ENCODE results near the gene THSD1.

Gene THSD1, protein sequence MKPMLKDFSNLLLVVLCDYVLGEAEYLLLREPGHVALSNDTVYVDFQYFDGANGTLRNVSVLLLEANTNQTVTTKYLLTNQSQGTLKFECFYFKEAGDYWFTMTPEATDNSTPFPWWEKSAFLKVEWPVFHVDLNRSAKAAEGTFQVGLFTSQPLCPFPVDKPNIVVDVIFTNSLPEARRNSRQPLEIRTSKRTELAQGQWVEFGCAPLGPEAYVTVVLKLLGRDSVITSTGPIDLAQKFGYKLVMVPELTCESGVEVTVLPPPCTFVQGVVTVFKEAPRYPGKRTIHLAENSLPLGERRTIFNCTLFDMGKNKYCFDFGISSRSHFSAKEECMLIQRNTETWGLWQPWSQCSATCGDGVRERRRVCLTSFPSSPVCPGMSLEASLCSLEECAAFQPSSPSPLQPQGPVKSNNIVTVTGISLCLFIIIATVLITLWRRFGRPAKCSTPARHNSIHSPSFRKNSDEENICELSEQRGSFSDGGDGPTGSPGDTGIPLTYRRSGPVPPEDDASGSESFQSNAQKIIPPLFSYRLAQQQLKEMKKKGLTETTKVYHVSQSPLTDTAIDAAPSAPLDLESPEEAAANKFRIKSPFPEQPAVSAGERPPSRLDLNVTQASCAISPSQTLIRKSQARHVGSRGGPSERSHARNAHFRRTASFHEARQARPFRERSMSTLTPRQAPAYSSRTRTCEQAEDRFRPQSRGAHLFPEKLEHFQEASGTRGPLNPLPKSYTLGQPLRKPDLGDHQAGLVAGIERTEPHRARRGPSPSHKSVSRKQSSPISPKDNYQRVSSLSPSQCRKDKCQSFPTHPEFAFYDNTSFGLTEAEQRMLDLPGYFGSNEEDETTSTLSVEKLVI

DNA sequence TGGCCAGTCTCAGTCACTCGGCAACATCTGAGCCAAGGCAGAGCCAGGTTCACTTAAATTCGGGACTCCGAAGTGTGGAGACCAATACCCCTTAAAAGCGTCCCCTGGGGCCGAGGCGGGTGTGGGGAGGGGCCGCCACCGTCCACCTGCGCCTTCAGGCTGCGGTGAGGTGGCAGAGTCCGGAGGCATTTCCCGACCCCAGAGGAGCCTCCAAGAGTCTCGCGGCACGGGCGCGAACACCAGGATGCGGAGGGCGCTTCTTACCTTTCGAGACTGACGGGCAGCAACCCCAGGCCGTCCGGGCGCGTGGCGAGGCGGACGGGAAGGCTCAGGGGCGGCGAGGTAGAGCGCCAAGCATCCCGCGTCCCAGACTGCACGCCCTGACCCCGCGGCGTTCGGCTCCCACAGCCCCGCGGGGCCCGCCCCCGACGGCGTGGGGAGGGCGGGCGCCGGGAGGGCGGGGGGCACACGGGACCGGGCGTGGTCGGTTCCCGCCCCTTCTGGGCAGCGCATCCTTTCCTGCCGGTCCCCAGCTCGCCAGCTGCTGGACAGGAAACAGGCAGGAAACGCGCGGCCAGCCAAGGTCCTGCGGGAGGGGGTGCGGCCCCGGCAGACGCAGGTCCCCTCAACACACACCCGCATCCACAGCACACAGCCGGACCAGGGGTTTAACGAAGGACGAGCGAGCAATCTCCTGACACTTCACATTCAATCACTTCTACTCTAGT lies at the start of gene THSD1:
Gene THSD1 (minus strand): TSS at position 406 of the 728 bp plus-strand sequence. CDS start 3,572 bp downstream, outside the sequence.
- peak within 1 kb of the TSS; percentile 70 for H3K4me3 ChIP-seq (ENCODE audit: low read depth, low read length)
- TF ChIP-seq, protein P1, sequence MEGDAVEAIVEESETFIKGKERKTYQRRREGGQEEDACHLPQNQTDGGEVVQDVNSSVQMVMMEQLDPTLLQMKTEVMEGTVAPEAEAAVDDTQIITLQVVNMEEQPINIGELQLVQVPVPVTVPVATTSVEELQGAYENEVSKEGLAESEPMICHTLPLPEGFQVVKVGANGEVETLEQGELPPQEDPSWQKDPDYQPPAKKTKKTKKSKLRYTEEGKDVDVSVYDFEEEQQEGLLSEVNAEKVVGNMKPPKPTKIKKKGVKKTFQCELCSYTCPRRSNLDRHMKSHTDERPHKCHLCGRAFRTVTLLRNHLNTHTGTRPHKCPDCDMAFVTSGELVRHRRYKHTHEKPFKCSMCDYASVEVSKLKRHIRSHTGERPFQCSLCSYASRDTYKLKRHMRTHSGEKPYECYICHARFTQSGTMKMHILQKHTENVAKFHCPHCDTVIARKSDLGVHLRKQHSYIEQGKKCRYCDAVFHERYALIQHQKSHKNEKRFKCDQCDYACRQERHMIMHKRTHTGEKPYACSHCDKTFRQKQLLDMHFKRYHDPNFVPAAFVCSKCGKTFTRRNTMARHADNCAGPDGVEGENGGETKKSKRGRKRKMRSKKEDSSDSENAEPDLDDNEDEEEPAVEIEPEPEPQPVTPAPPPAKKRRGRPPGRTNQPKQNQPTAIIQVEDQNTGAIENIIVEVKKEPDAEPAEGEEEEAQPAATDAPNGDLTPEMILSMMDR (IDR thresholded peaks at IDR 0.05; ENCODE audit: low read depth, low read length, missing control alignments): no peak
- in situ Hi-C loops (cut with HindIII; ENCODE audit: low sequenced_read_pairs): no loop called here
- no peak for DNase-seq (ENCODE audit: low read depth)

DNA sequence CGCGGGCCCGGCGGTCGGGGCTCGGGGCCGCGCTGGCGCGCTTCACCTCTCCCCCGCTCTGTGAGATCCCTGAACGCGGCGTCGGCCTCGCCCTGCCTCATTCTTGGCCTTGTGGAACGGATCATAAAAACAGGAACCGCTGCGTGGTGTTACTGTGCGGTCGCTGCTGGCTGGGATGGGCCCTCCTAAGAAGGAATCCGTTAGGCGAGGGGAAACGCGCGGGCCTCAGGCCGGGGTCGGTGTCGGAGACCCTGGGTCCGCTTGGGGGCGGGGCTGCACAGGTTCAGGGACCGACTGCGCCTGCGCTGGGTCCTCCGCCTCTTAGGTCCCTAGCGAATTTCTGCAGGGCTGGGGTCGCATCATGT lies 49.7 kb upstream of the THSD1 start:
- in situ Hi-C loops (cut with HindIII; ENCODE audit: low sequenced_read_pairs): no loop called here
- H3K4me3 ChIP-seq (ENCODE audit: low read depth, low read length): peak overlapping the region; percentile 76
- peak; percentile 27 for DNase-seq (ENCODE audit: low read depth)
- TF ChIP-seq, protein P1 (IDR thresholded peaks at IDR 0.05; ENCODE audit: low read depth, low read length, missing control alignments): no peak

DNA sequence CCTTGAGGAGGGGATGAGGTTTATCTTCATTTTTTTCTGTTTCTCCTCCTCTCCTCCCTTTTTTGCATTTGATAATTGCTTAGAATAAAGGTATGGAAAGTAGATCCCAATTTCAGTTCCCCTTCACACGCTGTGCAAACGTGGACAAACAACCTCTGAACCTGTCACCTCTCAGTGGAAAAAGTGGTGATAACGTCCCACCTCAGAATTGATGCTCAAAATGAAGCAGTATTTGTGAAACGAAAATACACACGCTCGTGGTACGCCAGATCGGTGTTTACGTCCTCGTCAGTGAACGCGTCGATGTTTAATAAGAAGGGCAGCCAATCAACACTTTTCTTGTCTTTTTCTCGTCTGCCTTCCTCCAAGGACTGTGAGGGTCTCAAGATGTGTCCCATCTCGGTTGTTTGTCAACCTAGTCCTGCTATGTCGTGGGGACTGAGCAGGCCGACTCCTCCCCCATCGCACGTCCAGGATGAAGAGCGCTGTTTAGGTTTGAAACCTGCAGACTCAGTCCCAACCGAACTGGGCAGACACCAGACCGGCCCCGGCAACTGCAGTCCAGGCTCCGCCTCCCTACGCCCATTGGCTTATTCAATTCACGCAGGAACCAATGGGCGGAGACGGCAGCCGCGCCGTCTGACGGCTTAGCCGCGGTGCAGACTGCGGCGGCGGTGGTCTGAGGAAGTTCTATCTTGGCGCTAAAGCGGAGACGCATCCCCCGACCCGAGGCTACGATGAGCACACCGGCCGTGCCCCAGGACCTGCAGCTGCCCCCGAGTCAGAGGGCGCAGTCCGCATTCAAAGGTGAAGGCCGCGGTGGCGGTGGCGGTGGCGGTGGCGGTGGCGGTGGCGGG lies 49.1 kb upstream of the THSD1 start, which contains the start of gene CKAP2:
Gene CKAP2 (plus strand): TSS at position 659 of the 857 bp plus-strand sequence. CDS start 79 bp downstream, at position 738.
- peak; percentile 84 for DNase-seq (ENCODE audit: low read depth)
- H3K4me3 ChIP-seq (ENCODE audit: low read depth, low read length): peak within 1 kb of the TSS; percentile 76
- TF ChIP-seq, protein P1 (IDR thresholded peaks at IDR 0.05; ENCODE audit: low read depth, low read length, missing control alignments): no peak
- in situ Hi-C loops (cut with HindIII; ENCODE audit: low sequenced_read_pairs): no loop called here

DNA sequence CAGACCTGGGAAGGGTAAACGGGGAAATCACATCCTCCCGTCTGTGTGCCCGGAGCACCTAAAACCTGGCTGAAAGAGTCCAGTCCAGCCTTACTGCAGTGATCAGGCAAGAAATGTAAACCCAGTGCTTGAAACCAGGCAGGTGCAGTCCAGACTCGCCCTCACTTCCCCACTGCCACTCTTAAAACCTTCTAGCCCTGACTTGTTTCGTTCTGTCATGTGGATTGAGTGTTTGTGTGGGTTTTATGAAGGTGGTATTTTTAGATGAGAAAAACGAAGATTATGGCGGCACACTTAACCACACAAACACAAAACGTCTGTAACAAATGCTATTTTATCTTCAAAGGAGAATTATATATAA lies 48.5 kb upstream of the THSD1 start:
- H3K4me3 ChIP-seq (ENCODE audit: low read depth, low read length): peak overlapping the region; percentile 76
- in situ Hi-C loops (cut with HindIII; ENCODE audit: low sequenced_read_pairs): no loop called here
- DNase-seq (ENCODE audit: low read depth): no peak
- TF ChIP-seq, protein P1 (IDR thresholded peaks at IDR 0.05; ENCODE audit: low read depth, low read length, missing control alignments): no peak

DNA sequence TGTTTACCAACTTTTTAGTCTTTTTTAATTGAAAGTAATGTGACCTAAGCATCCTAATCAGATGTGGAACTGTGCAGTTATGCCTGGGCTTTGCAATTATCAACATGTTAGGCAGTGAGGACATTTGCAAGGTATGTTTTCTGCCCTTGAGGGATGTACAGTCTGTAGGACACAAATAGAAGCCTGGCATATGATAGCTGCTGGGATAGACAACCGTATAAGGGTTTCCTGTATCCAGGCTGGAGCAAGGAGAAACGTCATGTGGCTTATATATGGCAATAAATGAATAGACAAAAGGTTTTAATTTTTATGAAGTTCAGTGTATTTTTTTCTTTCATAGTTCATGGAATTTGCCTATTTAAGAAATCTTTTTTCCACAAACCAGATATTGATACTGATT lies 46.5 kb upstream of the THSD1 start:
- no peak for DNase-seq (ENCODE audit: low read depth)
- TF ChIP-seq, protein P1 (IDR thresholded peaks at IDR 0.05; ENCODE audit: low read depth, low read length, missing control alignments): no peak
- H3K4me3 ChIP-seq (ENCODE audit: low read depth, low read length): no peak overlapping the region
- in situ Hi-C loops (cut with HindIII; ENCODE audit: low sequenced_read_pairs): no loop called here

All from astrocyte of the cerebellum (primary cell).